SK-N-MC (cell line): Measurements from ENCODE around the gene SH3RF3.

Experiments used
- EZH2 ChIP-seq: fragments of 200-600 bp; sonication (generic); IDR thresholded peaks from one replicate; pipeline ENCODE4 v1.6.1; 2017; ENCODE audit warnings: antibody characterized with exemption
- FOXP2 ChIP-seq: optimal IDR thresholded peaks from 2 replicates; pipeline ENCODE3; 2011; ENCODE audit warnings: mild to moderate bottlenecking, moderate library complexity; ENCODE audit not compliant: insufficient read depth; ENCODE audit errors: extremely low read length, control extremely low read depth
- POLR2AphosphoS5 ChIP-seq: IDR thresholded peaks from 2 replicates; pipeline ENCODE4 v1.6.1; 2012; ENCODE audit warnings: mild to moderate bottlenecking, low read depth, low read length, borderline replicate concordance

DNA sequence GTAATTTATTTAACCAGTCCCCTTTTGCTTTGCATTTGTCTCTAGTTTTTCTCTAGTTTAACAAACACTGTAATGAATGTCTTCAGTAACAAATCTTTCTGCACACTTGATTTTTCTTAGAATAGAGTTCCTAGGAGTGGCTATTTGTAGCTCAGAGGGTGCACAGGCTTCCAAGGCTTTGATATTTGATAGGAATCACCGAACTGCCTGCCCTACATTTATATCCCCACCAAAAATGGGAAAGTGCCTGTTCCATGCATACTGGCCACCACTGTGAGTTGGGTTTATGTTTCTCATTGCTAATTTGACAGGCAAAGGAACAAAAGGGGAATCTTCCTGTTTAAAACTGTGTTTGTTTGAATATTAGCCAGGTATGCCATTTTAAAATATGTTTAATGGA, 238.7 kb downstream of the SH3RF3 start:
- TF ChIP-seq POLR2AphosphoS5, result no peak
- TF ChIP-seq EZH2, result no peak
- no peak for TF ChIP-seq FOXP2
